ENCODE results near the gene DNASE1.

DNASE1 gene

DNA sequence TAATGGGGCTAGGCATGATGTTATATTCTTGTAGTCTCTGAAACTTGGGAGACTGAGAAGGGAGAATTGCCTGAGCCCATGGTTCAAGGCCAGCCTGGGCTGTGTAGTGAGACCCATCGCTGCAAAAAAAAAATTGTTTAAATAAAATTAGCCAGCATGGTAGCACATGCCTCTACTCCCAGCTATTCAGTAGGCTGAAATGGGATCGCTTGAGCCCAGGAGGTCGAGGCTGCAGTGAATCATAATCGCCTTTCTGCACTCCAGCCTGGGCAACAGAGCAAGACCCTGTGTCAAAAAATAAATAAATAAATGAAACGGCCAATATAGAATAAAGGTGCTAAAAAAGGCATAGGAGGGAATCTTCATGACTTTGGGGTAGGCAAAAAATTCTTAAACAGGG is 29.2 kb upstream of the DNASE1 start:
- TF ChIP-seq, protein P1, sequence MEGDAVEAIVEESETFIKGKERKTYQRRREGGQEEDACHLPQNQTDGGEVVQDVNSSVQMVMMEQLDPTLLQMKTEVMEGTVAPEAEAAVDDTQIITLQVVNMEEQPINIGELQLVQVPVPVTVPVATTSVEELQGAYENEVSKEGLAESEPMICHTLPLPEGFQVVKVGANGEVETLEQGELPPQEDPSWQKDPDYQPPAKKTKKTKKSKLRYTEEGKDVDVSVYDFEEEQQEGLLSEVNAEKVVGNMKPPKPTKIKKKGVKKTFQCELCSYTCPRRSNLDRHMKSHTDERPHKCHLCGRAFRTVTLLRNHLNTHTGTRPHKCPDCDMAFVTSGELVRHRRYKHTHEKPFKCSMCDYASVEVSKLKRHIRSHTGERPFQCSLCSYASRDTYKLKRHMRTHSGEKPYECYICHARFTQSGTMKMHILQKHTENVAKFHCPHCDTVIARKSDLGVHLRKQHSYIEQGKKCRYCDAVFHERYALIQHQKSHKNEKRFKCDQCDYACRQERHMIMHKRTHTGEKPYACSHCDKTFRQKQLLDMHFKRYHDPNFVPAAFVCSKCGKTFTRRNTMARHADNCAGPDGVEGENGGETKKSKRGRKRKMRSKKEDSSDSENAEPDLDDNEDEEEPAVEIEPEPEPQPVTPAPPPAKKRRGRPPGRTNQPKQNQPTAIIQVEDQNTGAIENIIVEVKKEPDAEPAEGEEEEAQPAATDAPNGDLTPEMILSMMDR (IDR thresholded peaks at IDR 0.05; ENCODE audit: borderline replicate concordance, control extremely low read depth, extremely low read depth, insufficient read depth, missing control alignments), result no peak
- in situ Hi-C loops (cut with MboI; ENCODE audit: low sequenced_read_pairs, unreplicated experiment), result no loop called here

DNA sequence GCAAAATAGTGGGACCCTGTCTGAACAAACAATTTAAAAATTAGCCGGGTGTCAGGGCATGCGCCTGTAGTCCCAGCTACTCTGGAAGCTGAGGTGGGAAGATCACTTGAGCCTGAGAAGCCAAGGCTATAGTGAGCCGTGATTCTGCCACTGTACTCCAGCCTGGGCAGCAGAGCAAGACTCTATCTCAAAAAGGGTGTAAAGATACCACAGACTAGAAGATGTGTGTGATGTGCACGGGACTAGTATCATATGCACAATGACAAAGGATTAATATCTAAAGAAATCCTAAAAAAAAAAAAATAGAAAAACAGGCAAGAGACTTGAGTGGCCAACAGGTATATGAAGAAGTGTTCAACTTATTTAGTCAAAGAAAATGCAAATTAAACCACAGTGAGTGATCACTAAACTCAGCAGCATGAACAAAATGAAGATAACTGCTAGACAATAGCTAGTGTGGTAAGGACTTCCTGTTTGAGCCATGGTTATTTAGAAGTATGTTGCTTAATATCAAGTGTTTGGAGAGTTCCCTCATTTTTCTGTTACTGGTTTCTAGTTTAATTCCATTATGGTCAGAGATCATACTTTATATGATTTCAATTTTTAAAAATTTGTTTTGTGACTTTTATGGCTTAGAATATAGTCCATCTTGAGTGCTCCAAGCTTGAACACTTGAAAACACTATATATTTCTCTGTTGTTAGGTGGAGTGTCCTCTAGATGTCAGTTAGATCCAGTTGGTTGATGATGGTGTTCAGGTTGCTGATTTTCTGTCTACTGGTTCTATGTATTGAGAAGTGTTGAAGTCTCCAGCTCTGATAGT is 28.4 kb upstream of the DNASE1 start:
- TF ChIP-seq, protein P1 (IDR thresholded peaks at IDR 0.05; ENCODE audit: borderline replicate concordance, control extremely low read depth, extremely low read depth, insufficient read depth, missing control alignments), result no peak
- no peak for DNase-seq (ENCODE audit: low spot score)
- in situ Hi-C loops (cut with MboI; ENCODE audit: low sequenced_read_pairs, unreplicated experiment), result no loop called here

More for the DNA sequence above, 29.2 kb upstream of the DNASE1 start:
- DNase-seq (ENCODE audit: low spot score), result no peak

DNA sequence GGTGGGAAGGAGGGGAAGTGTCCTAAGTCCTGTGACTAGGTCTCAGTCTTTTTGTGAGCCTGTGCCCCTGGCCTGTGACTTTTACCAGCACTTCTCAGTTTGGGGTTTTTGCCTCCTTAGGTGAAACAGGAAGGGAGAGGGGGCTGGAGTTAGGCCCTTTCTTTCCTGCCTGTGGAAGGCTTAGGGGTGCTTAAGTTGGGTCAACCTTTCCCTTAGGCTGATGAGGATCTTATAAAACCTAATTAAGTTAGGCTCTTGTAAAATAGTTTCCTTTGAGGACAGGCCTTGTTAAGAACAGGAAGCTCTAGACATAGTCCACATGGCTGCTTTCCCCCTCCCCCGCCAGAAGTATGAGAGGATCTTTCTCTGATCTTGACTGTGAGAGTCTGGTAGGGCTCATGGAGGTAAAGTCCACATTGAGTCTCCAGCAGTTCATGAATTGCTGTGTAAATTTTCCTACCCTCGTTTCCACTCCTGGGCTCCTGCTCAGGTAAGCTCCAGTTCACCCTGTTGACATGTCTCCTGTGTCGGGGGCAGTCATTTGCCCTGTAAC is 17.0 kb upstream of the DNASE1 start:
- TF ChIP-seq, protein P1 (IDR thresholded peaks at IDR 0.05; ENCODE audit: borderline replicate concordance, control extremely low read depth, extremely low read depth, insufficient read depth, missing control alignments), result no peak
- no peak for DNase-seq (ENCODE audit: low spot score)

DNA sequence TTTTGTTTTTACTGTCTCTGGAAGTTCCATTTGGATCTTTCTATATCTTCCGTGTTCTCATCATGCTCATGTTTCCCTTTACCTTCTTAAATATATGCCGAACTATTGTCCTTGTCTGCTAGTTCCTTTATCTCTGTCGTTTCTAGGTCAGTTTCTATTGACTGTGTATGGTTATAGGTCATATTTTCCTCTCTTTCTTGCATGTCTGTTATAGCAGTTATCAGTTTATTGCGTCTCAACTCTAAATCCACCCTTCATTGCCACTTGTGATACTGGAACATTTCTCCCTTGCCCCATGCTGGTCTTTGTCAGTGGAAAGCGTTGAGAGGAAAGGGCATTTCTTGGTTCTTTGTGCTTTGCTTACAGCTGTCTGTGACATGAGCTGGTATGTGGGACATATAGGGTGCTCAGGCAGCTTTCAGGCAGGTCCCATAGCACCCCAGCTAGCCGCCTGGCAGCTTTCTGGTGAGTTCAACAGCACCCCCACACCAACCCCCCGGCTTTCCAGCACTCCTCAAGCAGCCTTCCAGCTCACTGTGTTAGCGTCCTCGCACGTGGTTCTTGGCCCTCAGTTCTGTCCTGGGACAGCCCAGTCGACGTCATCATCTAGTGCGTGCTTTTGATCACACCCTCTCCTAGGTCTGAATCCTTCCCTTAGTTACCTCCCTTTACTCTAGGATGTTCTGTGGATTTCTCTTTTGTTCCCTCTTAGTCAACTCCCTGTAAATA is 15.4 kb upstream of the DNASE1 start:
- TF ChIP-seq, protein P1 (IDR thresholded peaks at IDR 0.05; ENCODE audit: borderline replicate concordance, control extremely low read depth, extremely low read depth, insufficient read depth, missing control alignments), result no peak
- no peak for DNase-seq (ENCODE audit: low spot score)
- in situ Hi-C loops (cut with MboI; ENCODE audit: low sequenced_read_pairs, unreplicated experiment), result no loop called here

More for the DNA sequence above, 17.0 kb upstream of the DNASE1 start:
- in situ Hi-C loops (cut with MboI; ENCODE audit: low sequenced_read_pairs, unreplicated experiment), result no loop called here

DNA sequence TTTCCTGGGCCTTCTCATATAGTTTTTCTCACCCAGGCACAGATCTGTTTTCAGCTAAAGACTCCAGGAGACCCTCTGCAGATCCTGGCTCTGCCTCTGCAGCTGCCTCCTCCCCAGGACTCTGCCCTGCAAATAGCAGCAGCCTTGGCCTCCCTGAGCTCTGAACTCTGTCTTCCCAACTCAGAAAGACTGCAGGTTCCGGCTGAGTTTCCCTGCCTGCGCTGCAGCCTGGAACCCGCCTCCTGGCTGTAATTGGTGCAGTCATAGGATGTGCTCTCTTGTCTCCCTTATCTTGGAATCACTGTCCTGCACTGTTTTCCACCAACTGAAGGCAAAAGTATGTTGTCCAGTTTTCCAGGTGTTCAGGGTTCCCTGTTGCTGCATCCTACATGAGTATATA is 14.3 kb upstream of the DNASE1 start:
- TF ChIP-seq, protein P1 (IDR thresholded peaks at IDR 0.05; ENCODE audit: borderline replicate concordance, control extremely low read depth, extremely low read depth, insufficient read depth, missing control alignments), result no peak
- in situ Hi-C loops (cut with MboI; ENCODE audit: low sequenced_read_pairs, unreplicated experiment), result no loop called here
- DNase-seq (ENCODE audit: low spot score), result no peak

DNA sequence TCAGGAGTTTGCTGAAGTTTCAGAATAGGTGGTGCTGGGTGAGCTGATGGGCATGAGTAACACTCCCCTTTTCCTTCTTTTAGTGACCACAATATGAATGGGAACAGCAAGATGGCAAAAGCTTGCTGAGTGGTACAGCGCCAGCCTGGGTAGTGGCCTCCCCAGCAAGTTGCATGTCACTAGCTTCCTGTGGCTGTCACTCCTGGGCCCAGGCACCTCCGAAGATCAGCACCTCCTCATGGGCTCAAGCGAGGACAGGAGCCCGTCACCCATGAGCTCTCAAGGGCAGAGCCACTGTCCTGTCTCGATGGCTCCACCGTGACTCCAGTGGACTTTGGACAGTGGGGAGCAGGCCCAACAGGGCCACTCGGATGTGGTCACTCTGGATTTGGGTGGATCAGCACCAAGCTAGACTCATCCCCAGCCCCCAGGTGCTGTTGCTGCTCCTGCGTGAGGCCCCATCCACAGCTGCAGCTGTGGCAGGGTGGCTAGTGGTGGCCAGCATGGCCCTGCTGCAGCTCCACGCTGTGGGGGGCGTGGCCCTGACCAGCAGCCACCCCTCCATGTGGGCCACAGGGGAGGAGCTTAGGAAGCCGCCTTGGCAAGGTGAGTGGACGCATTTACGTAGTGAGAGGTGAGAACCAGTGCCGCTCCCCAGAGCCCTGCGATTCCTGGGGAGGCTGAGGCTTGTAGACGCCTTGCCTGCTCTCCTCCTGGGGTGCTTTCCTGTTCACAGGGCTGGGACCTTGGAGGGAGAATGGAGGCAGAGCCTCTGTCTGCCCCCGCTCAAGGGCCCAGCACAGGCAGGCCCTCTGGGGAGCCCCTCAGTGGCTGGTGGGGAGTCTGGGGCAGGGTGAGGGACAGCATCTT is 13.6 kb upstream of the DNASE1 start:
- in situ Hi-C loops (cut with MboI; ENCODE audit: low sequenced_read_pairs, unreplicated experiment), result no loop called here
- DNase-seq (ENCODE audit: low spot score), result no peak
- TF ChIP-seq, protein P1 (IDR thresholded peaks at IDR 0.05; ENCODE audit: borderline replicate concordance, control extremely low read depth, extremely low read depth, insufficient read depth, missing control alignments), result no peak
